SU-DHL-6 (cell line): ENCODE results near the gene DPH1.

Source experiments
- EZH2phosphoT487 ChIP-seq: fragments of 200-600 bp; sonication (generic), shearing (Covaris generic); conservative IDR thresholded peaks from 2 replicates; pipeline ENCODE4 v1.6.1; 2018; ENCODE audit warnings: mild to moderate bottlenecking, antibody characterized with exemption, low read length, moderate library complexity, mixed read lengths
- TF ChIP-seq, protein P1 (sequence below): fragments of 200-600 bp; sonication (generic); IDR thresholded peaks from one replicate; pipeline ENCODE4 v1.5.1; 2017; ENCODE audit warnings: antibody characterized with exemption, mild to moderate bottlenecking, low read length, moderate library complexity; ENCODE audit not compliant: insufficient read depth, poor library complexity, severe bottlenecking

DNA sequence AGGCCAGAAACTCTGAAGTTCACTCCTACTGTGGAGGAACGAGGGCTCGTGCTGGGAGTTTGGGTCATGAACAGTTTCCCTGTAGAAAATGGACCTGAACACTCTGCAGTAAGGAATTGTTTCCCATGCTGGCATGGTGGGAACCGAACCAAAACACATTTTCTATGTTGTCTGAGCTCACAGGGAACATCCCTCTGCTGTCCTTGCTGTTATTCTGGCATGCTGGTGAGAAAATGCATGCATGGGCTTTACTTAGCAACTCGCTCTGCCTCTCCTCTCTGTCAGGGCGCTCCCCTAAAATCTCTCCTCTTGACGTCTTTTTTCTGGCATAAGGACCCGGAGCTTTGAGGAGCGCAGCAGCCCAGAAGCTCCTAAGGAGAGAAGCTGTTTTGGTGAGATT is 10.2 kb upstream of the DPH1 start:
- TF ChIP-seq, protein P1, sequence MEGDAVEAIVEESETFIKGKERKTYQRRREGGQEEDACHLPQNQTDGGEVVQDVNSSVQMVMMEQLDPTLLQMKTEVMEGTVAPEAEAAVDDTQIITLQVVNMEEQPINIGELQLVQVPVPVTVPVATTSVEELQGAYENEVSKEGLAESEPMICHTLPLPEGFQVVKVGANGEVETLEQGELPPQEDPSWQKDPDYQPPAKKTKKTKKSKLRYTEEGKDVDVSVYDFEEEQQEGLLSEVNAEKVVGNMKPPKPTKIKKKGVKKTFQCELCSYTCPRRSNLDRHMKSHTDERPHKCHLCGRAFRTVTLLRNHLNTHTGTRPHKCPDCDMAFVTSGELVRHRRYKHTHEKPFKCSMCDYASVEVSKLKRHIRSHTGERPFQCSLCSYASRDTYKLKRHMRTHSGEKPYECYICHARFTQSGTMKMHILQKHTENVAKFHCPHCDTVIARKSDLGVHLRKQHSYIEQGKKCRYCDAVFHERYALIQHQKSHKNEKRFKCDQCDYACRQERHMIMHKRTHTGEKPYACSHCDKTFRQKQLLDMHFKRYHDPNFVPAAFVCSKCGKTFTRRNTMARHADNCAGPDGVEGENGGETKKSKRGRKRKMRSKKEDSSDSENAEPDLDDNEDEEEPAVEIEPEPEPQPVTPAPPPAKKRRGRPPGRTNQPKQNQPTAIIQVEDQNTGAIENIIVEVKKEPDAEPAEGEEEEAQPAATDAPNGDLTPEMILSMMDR = no peak
- TF ChIP-seq EZH2phosphoT487 = no peak
